ENCODE data around the gene IGSF6. TPM values are rescaled to one million over a fixed set of nuclear protein-coding genes. Genes with fewer than 3 reads are reported as not detected.

The IGSF6 gene
- total RNA-seq, 1 experiment from 2014 or later, result 0.23 TPM

DNA sequence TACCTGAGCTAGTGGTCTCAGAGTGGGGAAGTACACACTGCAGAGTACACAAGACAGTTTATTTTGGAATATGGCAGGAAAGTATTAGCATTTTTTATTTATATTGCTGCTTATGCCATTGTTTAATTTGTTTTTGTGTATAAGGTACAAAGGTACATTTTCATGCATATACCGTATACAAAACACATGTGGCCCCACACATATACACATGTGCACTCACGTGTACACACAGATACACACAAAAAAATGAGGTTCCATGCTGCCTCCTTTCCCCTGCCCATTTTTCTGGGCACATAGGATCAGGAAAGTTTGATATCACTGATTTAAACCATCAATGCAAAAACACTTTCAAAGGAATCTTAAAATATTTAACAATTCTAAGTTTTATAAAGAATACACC lies 12.9 kb downstream of the IGSF6 start:
- ATAC-seq, result no peak
- ChIA-PET POLR2A (no interaction called here), CTCF (no interaction called here)
- no peak for DNase-seq (ENCODE audit: low read depth, low spot score)
- Histone ChIP-seq H3K27me3 (ENCODE audit: control insufficient read depth, insufficient read depth, low read length) (no peaks in the 10 kb centered on the region), H3K4me1 (ENCODE audit: control insufficient read depth, insufficient read depth, low read length) (peaks cover 5% of the 10 kb centered on the region), H3K9me3 (ENCODE audit: control insufficient read depth, insufficient read depth, low read depth, low read length) (no peaks in the 10 kb centered on the region), H3K36me3 (ENCODE audit: control insufficient read depth, insufficient read depth, low read length) (no peaks in the 10 kb centered on the region), H3K27ac (ENCODE audit: low read length) (no peak overlapping the region), H3K4me3 (ENCODE audit: low read depth in 2 of 2, low read length in 2 of 2) (no peak overlapping the region)
- TF ChIP-seq REST (IDR thresholded peaks at IDR 0.05; ENCODE audit: insufficient read depth in 1 of 2, low read depth in 2 of 2, low read length in 1 of 2) (no peak), TCF7L2 (IDR thresholded peaks at IDR 0.05; ENCODE audit: low read depth, low read length) (no peak), POLR2AphosphoS5 (IDR thresholded peaks at IDR 0.05; ENCODE audit: low read depth, low read length) (no peak), SIN3A (IDR thresholded peaks at IDR 0.05; ENCODE audit: borderline replicate concordance, insufficient read depth, low read depth, low read length) (no peak), CTCF (IDR thresholded peaks at IDR 0.05) (no peak)
- intact Hi-C loops (cut with micrococcal nuclease; ENCODE audit: unreplicated experiment) (loop anchor here (5.0 kb wide), 1 partner anchor 57 kb away; no protein-coding TSS in a partner anchor), in situ Hi-C loops (cut with HindIII; ENCODE audit: low pct_unique_long_range_greater_than_20kb, low sequenced_read_pairs) (no loop called here)
- BruUV-seq (replicated peaks), result no TSS peak

DNA sequence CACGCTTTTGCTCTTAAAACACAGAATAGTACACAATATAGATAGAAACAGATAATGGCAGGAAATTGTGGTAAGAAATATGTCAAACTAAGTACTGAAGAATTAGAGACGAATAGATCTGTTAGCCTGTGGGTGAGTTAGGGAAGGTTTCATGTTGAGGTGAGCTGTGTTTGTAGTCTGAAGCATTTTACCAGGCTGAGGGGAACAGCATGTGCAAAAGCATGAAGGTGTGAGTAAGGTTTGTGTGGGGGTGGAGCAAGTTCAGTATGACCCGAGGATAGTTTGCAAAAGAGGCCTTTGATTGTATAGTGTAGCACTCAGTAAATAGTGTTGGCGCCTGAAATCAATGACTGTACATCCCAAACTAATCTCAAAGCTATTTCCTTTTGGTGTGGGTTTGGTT lies 13.8 kb downstream of the IGSF6 start:
- Histone ChIP-seq H3K27ac (ENCODE audit: low read length) (no peak overlapping the region), H3K36me3 (ENCODE audit: control insufficient read depth, insufficient read depth, low read length) (no peaks in the 10 kb centered on the region), H3K27me3 (ENCODE audit: control insufficient read depth, insufficient read depth, low read length) (no peaks in the 10 kb centered on the region), H3K9me3 (ENCODE audit: control insufficient read depth, insufficient read depth, low read depth, low read length) (no peaks in the 10 kb centered on the region), H3K4me3 (ENCODE audit: low read depth in 2 of 2, low read length in 2 of 2) (no peak overlapping the region), H3K4me1 (ENCODE audit: control insufficient read depth, insufficient read depth, low read length) (peaks cover 5% of the 10 kb centered on the region)
- TF ChIP-seq POLR2AphosphoS5 (IDR thresholded peaks at IDR 0.05; ENCODE audit: low read depth, low read length) (no peak), REST (IDR thresholded peaks at IDR 0.05; ENCODE audit: insufficient read depth in 1 of 2, low read depth in 2 of 2, low read length in 1 of 2) (no peak)
- ATAC-seq, result peak; percentile 87
- ChIA-PET CTCF (no interaction called here), POLR2A (no interaction called here)
- TSS peak; percentile 24 for BruUV-seq (replicated peaks)
- intact Hi-C loops (cut with micrococcal nuclease; ENCODE audit: unreplicated experiment) (loop anchor here (5.0 kb wide), 1 partner anchor 56 kb away; no protein-coding TSS in a partner anchor), in situ Hi-C loops (cut with HindIII; ENCODE audit: low pct_unique_long_range_greater_than_20kb, low sequenced_read_pairs) (no loop called here)
- no peak for DNase-seq (ENCODE audit: low read depth, low spot score)

All from Panc1 (cell line).